Choroid plexus epithelial cell (primary cell): Measurements from ENCODE around the gene HCN3.

Experiments used
- DNase-seq: peaks from one replicate; pipeline ENCODE4 v3.0.0-alpha.2; 2010; ENCODE audit warnings: low read depth
- H3K4me3 ChIP-seq: 2 replicates; pipeline ENCODE4 v1.5.1; 2011; ENCODE audit warnings: low read depth, mild to moderate bottlenecking, control low read depth, low read length, moderate library complexity
- TF ChIP-seq, protein P1 (sequence below): conservative IDR thresholded peaks from 2 replicates; pipeline ENCODE4 v1.5.1; 2011; ENCODE audit warnings: low read depth, mild to moderate bottlenecking, control low read depth, inconsistent platforms, low read length, moderate library complexity

HCN3 gene

DNA sequence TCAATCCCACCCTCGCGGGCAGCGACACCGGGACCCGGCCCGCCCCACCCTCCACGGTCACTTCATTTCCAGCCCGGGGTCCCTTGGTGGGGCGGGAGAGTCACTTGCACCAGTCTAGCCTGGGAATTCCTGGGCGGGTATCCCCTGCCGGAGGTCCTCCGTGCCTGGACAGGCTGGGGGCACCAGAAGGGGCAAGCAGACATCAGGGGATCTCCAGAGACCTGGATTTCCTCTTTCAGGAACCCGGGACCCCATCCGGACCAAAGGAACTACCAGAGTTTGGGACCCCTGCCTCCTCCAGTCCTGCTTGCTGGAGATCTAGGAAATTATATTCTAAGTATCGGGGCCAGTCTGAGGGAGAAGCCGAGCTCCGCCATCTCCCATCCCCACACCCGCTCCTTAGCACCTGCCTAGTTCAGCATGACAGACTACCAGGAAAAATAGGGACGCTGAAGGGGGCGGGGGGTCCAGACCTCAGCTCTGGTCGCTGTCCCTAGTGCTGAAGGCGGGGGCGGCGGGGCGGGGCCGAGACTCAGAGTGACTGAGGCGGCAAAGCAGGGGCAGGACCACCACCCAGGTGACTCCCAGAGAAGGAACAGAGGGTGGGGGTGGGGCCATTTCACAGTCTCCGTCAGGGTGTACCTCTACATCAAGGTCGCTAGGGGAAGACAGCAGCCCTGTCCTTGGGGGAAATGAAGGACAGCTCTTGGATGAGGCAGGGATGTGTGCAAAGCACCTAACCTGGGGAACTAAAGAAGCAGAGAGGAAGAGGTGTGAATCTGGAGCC lies 832 bp downstream of the HCN3 start:
- peak; percentile 31 for DNase-seq
- H3K4me3 ChIP-seq = peak overlapping the region; percentile 72
- TF ChIP-seq, protein P1, sequence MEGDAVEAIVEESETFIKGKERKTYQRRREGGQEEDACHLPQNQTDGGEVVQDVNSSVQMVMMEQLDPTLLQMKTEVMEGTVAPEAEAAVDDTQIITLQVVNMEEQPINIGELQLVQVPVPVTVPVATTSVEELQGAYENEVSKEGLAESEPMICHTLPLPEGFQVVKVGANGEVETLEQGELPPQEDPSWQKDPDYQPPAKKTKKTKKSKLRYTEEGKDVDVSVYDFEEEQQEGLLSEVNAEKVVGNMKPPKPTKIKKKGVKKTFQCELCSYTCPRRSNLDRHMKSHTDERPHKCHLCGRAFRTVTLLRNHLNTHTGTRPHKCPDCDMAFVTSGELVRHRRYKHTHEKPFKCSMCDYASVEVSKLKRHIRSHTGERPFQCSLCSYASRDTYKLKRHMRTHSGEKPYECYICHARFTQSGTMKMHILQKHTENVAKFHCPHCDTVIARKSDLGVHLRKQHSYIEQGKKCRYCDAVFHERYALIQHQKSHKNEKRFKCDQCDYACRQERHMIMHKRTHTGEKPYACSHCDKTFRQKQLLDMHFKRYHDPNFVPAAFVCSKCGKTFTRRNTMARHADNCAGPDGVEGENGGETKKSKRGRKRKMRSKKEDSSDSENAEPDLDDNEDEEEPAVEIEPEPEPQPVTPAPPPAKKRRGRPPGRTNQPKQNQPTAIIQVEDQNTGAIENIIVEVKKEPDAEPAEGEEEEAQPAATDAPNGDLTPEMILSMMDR = peak; percentile 52

DNA sequence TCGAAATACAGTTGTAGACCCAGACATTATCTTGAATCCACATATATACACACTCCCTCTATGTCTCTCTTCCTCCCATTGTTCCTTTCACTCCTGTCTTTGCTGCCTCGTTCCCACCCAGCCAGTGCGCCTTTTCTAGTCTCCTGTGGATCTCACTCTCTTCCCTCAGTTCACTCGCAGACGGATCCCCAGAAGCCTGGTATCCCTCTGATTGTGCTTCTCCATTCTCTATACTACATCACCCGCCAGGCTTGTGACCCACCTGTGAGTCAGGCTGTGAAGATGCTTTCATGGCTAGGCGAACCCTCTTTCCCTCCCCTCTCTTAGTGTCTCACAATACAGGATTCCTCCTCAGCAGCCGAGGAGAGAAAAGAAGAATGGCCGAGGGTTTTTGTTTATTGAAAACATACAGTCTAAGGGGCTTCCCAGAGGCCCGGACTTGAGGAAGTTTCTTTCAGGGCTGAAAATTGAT lies 1.5 kb downstream of the HCN3 start:
- TF ChIP-seq, protein P1 = no peak
- DNase-seq = no peak
- no peak overlapping the region for H3K4me3 ChIP-seq

DNA sequence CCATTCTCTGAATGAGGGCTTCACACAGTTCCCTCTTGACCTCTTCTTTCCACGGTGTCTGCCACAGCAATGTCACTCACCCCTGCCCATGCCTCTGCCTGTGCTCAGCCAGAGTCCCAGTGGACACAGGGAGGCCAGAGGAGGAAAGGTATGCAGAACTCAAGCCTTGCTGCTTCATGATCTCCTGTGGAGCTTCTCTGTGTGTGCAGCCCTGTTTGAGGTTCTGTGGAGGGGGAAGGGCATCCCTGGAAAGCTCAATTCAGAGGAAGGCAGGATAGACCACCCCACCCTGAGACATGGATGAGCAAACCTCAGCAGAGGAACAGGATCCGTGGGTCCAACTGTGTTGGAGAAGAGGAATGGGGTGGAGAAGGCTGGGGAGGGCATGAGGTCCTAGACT lies 2.0 kb downstream of the HCN3 start:
- no peak for DNase-seq
- TF ChIP-seq, protein P1 = no peak
- H3K4me3 ChIP-seq = no peak overlapping the region

DNA sequence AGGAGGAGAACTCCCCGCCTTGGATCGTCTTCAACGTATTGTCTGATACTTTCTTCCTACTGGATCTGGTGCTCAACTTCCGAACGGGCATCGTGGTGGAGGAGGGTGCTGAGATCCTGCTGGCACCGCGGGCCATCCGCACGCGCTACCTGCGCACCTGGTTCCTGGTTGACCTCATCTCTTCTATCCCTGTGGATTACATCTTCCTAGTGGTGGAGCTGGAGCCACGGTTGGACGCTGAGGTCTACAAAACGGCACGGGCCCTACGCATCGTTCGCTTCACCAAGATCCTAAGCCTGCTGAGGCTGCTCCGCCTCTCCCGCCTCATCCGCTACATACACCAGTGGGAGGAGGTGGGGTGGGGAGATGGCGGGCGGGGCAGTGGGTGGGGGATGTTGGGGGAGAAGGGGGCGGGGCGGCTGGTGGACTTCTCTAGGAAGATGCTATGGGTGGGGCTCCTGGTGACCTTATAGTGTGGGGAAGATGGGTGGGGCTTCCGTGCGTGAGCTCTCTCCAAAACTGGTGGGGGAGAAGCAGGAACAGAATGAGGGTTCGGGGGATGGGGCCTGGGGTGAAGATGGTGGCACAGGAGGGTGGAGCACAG lies 5.3 kb downstream of the HCN3 start:
- no peak overlapping the region for H3K4me3 ChIP-seq
- no peak for DNase-seq
- TF ChIP-seq, protein P1 = no peak

DNA sequence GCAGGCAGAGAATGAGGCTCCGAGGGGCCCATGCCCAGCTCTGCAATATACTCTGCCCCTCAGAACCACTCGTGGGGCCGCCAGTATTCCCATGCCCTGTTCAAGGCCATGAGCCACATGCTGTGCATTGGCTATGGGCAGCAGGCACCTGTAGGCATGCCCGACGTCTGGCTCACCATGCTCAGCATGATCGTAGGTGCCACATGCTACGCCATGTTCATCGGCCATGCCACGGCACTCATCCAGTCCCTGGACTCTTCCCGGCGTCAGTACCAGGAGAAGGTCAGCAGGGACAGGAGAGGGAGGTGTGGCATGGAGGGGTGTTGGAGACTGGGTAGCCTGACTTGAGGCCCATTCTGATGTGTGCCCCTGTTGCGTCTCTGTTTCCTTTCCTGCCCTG lies 7.2 kb downstream of the HCN3 start:
- no peak for DNase-seq
- no peak overlapping the region for H3K4me3 ChIP-seq
- TF ChIP-seq, protein P1 = no peak

DNA sequence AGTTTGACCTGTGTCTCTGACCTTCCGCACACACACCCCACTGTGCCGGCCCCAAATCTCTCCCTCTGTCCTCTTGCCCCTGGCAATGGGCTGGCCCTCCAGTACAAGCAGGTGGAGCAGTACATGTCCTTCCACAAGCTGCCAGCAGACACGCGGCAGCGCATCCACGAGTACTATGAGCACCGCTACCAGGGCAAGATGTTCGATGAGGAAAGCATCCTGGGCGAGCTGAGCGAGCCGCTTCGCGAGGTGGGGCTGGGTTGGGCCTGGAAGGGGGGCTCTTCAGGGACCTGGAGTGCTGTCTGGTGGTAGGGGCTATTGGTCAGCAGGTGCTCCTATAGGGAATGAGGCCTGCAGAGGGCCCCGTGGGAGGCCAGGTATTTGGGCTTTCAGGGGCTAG lies 7.8 kb downstream of the HCN3 start:
- DNase-seq = no peak
- H3K4me3 ChIP-seq = no peak overlapping the region
- TF ChIP-seq, protein P1 = no peak
